Measurements from ENCODE around the gene CTDSPL2. TPM values are rescaled to one million over a fixed set of nuclear protein-coding genes. Genes with fewer than 3 reads are reported as not detected.

CTDSPL2 gene
- 135 TPM for total RNA-seq

DNA sequence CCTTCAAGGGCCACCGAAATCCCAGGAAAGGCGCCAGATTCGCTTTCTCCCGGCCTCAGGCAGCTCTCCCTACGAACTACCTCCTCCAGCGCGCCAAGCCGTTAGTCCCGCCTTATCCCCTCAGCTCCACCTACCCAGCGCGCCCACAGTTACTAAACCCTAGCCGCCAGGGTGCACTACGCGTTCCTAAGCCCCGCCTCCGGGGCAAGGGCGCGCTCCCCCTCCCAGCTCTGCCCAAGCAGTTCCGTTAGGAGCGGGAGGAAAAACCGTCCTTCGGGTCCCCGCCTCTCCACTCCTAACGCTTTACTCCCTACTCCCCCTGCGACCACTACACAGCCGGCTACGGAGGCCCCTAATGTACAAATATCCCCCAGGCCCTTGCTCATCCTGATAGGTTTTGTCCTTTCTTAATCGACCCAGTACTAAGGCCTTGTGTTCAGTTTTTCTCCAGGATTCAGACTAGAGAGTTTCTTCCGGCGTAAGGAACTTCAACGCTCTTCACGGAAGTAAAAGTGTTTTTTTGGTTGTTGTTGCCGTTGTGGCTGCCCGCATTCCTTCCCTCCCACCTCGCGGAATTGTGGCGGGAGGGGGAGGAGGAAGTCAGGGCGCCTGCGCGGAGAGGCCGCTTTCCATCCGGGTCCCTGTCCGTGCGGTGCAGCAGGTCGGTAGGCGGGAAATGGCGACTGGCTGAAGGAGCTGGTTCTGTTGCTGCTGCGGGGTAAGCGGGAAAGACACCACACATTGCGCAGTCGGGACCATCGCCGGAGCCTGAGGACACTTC is at the start of gene CTDSPL2:
CTDSPL2 (plus strand) TSS at position 655 of the 781 bp plus-strand sequence. CDS start 31,386 bp downstream, outside the sequence.

GRCh38 chr15:44536962-44537734 is 109.7 kb downstream of the CTDSPL2 start, which contains the start of gene EIF3J:
TSS of gene EIF3J (plus strand) at chr15:44537147. CDS start at chr15:44537195, 48 bp downstream.

Other genes with a start within 250 kb of the CTDSPL2 start
- gene FRMD5, start 232.4 kb upstream of the CTDSPL2 start, total RNA-seq = 33.5 TPM
- 136 TPM for gene GOLM2, start 138.9 kb upstream of the CTDSPL2 start, total RNA-seq
- gene EIF3J, start 109.5 kb downstream of the CTDSPL2 start, total RNA-seq = 75.1 TPM
- gene SPG11, start 236.0 kb downstream of the CTDSPL2 start, total RNA-seq = 156 TPM

All from parietal lobe (tissue), 1 donor.